Pancreas (tissue), 10 donors: ENCODE data around the gene MBTPS1. TPM values are rescaled to one million over a fixed set of nuclear protein-coding genes. Genes with fewer than 3 reads are reported as not detected.

Experiments used
- ATAC-seq, 4 donors: fragments of 200-7000 bp; cut with Tn5 transposase; one replicate each; pipeline versions ENCODE4 v1.8.0 to v1.9.1; 2020; ENCODE audit warnings: mild to moderate bottlenecking in 4 of 4, moderate library complexity in 4 of 4
- DNase-seq, 6 donors: peaks; one replicate each; pipeline ENCODE4 v3.0.0-alpha.2; 2020
- FAIRE-seq: peaks from 2 replicates; lab custom pipeline; 2012; peaks lifted over from hg19 to GRCh38; lab: Jason Lieb, UNC
- H3K27ac ChIP-seq, 4 donors: fragments of 200-600 bp; sonication (generic); 1 replicate in 3 of 4; 2 replicates in 1 of 4; pipeline versions ENCODE4 v1.5.0 to v1.8.0; 2020
- H3K27me3 ChIP-seq, 4 donors: fragments of 200-600 bp; one replicate each; pipeline ENCODE4 v1.8.0; 2021
- H3K36me3 ChIP-seq, 3 donors: fragments of 200-600 bp; sonication (generic) in 1 of 3; one replicate each; pipeline versions ENCODE4 v1.5.0 to v1.8.0; 2020 to 2021
- H3K4me1 ChIP-seq, 3 donors: fragments of 200-600 bp; one replicate each; pipeline ENCODE4 v1.8.0; 2021
- H3K4me3 ChIP-seq, 4 donors: fragments of 200-600 bp; sonication (generic) in 2 of 4; one replicate each; pipeline versions ENCODE4 v1.5.0 to v1.8.0; 2020 to 2021
- H3K9me3 ChIP-seq, 4 donors: fragments of 200-600 bp; one replicate each; pipeline ENCODE4 v1.8.0; 2021
- CTCF ChIP-seq, 4 donors: fragments of 200-600 bp; sonication (generic) in 3 of 4; IDR thresholded peaks; one replicate each; pipeline versions ENCODE4 v1.5.0 to v1.8.0; 2021; ENCODE audit warnings: antibody characterized with exemption in 4 of 4
- WGBS, 2 donors: extraction: QIAGEN DNeasy Blood & Tissue Kit; methylation state at CpG; one replicate each; pipeline ENCODE4 v1.1.7; 2013; 5-methylcytosine and 5-hydroxymethylcytosine counted together
- intact Hi-C, 3 donors: fragments of 100-400 bp; cut with DNase I; formaldehyde crosslinking; loops; one replicate each; pipeline versions ENCODE4 v1.11.1 to v1.14.2; 2022
- polyA plus RNA-seq, 2 donors: library from polyadenylated mRNA; stranded (reverse); fragments of 200-250 nt; gene quantifications; one replicate each; pipeline ENCODE4 v1.2.3, GENCODE V29; 2013
- total RNA-seq, 6 donors: library from RNA; stranded (reverse); fragmentation: NEBNext Ultra II Directional in 4 of 6; extraction: Animal tissue kit (Norgen Biotek cat#: 25700) in 4 of 6; gene quantifications; one replicate each; pipeline versions ENCODE4 v1.2.1 to v1.2.4, GENCODE V29; 2021 to 2023
- donor health status: healthy with polysubstance abuse.
- donor health status: DM: no; HTN: no; CAD: no; lungs with moderate emphysema.
- donor health status: DM: no; HTN: no; CAD: no.
- donor health status: control.
- donor health status: control.
- donor health status: Bipolar disorder and iron deficiency.
- donor health status: DM: yes; HTN: yes; CAD: no.
- donor health status: DM: no; HTN: no; CAD: no.
- donor health status: DM: no; HTN: no; CAD: no.
- donor health status: DM: yes; HTN: yes; CAD: no.

MBTPS1 gene
- total and polyA plus RNA-seq, 8 donors, result 32.8 to 56.8 (median 43.2) TPM

DNA sequence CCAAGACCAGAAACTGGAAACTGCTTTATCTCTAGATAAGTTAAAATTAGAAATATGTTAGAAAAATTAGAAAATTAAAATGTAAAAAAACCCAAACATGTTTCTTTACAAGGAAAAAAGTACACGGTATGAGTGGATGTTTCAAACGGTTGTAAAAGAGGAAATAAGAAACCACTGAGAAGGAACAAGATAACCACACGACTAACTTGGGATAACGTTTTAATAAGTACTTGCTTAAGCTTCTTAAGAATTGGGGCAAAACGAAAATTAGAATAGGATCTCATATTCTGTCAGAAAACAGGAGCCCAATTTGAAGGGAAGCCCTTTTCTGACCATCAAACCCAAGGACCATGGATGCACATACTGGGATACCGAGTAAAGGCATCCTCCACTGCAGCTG, 31.0 kb downstream of the MBTPS1 start:
- H3K27me3 ChIP-seq, result no peaks in the 10 kb centered on the region
- 58 to 65% methylated on average over 6 of the region's 6 CpGs for whole genome bisulfite sequencing, 2 donors
- TF ChIP-seq CTCF (IDR thresholded peaks at IDR 0.05), result no peak
- no peak for FAIRE-seq
- no peaks in the 10 kb centered on the region for H3K9me3 ChIP-seq
- H3K36me3 ChIP-seq, result peaks cover 5 to 69% (median 19%) of the 10 kb centered on the region in 3 donors
- intact Hi-C loops, result loop anchor here in 1 of 3 donors (10.0 kb wide), 1 partner anchor 99 kb away; the partner anchor contains the start of gene TAF1C
- ATAC-seq, result no peak
- no peaks in the 10 kb centered on the region for H3K4me1 ChIP-seq
- DNase-seq, result no peak
- H3K27ac ChIP-seq, result no peak overlapping the region
- H3K4me3 ChIP-seq, result no peak overlapping the region

GRCh38 chr16:84085271-84085667, 31.5 kb downstream of the MBTPS1 start:
- FAIRE-seq (no peak), DNase-seq (no peak), ATAC-seq (no peak)
- no peaks in the 10 kb centered on the region for H3K4me1 ChIP-seq
- no peak for TF ChIP-seq CTCF (IDR thresholded peaks at IDR 0.05)
- no peak overlapping the region for H3K4me3 ChIP-seq
- no peaks in the 10 kb centered on the region for H3K9me3 ChIP-seq
- intact Hi-C loops, result loop anchor here in 1 of 3 donors (10.0 kb wide), 1 partner anchor 100 kb away; the partner anchor contains the start of gene TAF1C
- H3K36me3 ChIP-seq, result peaks cover 7 to 64% (median 20%) of the 10 kb centered on the region in 3 donors
- H3K27me3 ChIP-seq, result no peaks in the 10 kb centered on the region
- WGBS, 2 donors, result 75 to 83% methylated on average over 8 of the region's 8 CpGs
- H3K27ac ChIP-seq, result no peak overlapping the region

GRCh38 chr16:84084570-84085270, 32.0 kb downstream of the MBTPS1 start:
- H3K4me1 ChIP-seq, result no peaks in the 10 kb centered on the region
- H3K27me3 ChIP-seq, result no peaks in the 10 kb centered on the region
- H3K27ac ChIP-seq, result no peak overlapping the region
- intact Hi-C loops, result loop anchor here in 1 of 3 donors (10.0 kb wide), 1 partner anchor 100 kb away; the partner anchor contains the start of gene TAF1C
- peaks cover 8 to 62% (median 22%) of the 10 kb centered on the region in 3 donors for H3K36me3 ChIP-seq
- FAIRE-seq (no peak), ATAC-seq (peak; percentile 74 to 95 (median 88)), DNase-seq (peak in 5 of 6 donors; percentile 52 to 72 (median 68))
- no peak overlapping the region for H3K4me3 ChIP-seq
- no peaks in the 10 kb centered on the region for H3K9me3 ChIP-seq
- WGBS, 2 donors, result 43 to 51% methylated on average over 11 of the region's 11 CpGs
- TF ChIP-seq CTCF (IDR thresholded peaks at IDR 0.05), result peak in 3 of 4 donors; percentile 52 to 71 (median 63)

DNA sequence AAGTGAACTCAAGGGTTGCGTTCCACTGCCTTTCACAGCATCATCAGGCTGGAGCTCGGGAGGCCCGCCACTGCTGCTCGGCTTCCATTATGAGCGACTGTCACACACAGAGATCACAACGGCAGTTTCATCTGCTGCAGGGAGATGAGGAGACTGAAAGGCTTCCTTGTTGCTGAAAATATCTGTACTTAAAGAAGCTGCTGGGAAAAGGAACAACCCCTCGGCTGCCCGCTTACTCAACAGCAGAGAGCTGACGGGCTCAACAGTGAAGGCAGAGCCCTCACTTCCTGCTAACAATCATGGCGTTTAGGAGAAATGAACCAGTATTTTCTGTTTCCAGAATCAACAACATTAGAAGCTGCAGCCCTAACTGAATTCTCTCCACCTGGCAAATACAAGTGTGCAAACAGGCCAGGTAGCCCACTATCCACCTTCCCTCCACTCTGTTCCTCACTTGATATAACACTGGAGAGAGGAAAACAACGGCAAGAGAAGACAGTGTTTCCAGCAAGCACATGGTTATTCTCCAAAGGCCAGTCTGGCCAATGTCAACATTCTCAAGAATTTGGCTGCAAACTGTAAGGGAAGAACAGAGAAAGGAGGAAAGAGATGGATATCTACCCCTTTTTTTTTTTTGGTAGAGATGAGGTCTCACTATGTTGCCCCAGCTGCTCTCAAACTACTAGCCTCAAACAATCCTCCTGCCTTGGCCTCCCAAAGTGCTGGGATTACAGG, 33.7 kb downstream of the MBTPS1 start:
- no peak for DNase-seq
- no peak overlapping the region for H3K4me3 ChIP-seq
- intact Hi-C loops, result loop anchor here in 1 of 3 donors (10.0 kb wide), 1 partner anchor 102 kb away; the partner anchor contains the start of gene TAF1C
- H3K36me3 ChIP-seq, result peaks cover 8 to 55% (median 14%) of the 10 kb centered on the region in 3 donors
- no peak for FAIRE-seq
- TF ChIP-seq CTCF (IDR thresholded peaks at IDR 0.05), result no peak
- no peaks in the 10 kb centered on the region for H3K9me3 ChIP-seq
- H3K27ac ChIP-seq, result no peak overlapping the region
- ATAC-seq, result no peak
- 87% methylated on average over 11 of the region's 11 CpGs for WGBS, 2 donors
- H3K27me3 ChIP-seq, result no peaks in the 10 kb centered on the region
- H3K4me1 ChIP-seq, result no peaks in the 10 kb centered on the region
